Gastroesophageal sphincter (tissue), 4 donors: ENCODE measurements around the gene RENBP. TPM values are rescaled to one million over a fixed set of nuclear protein-coding genes. Genes with fewer than 3 reads are reported as not detected.
A peak's percentile ranks its signal among the peaks of the same experiment; 100 is the strongest.

ENCODE experiments used
- ATAC-seq: fragments of 150-250 bp; one replicate; pipeline ENCODE4 v1.9.1; 2016; ENCODE audit warnings: mild to moderate bottlenecking, moderate library complexity
- H3K27ac ChIP-seq, 4 donors: fragments of 200-600 bp; sonication (generic) in 3 of 4; 1 replicate in 3 of 4; 2 replicates in 1 of 4; pipeline ENCODE4 v1.5.1; 2016 to 2019
- H3K27me3 ChIP-seq: fragments of 200-600 bp; sonication (generic); one replicate; pipeline ENCODE4 v1.5.1; 2019
- H3K36me3 ChIP-seq, 2 donors: fragments of 200-600 bp; sonication (generic); one replicate each; pipeline ENCODE4 v1.5.1; 2019; ENCODE audit warnings: control low read depth in 1 of 2
- H3K4me1 ChIP-seq, 3 donors: fragments of 200-600 bp; sonication (generic); 1 replicate in 2 of 3; 2 replicates in 1 of 3; pipeline ENCODE4 v1.5.1; 2016 to 2019; ENCODE audit warnings: control low read depth in 2 of 3
- H3K4me3 ChIP-seq, 2 donors: fragments of 200-600 bp; sonication (generic); one replicate each; pipeline ENCODE4 v1.5.1; 2019; ENCODE audit warnings: mild to moderate bottlenecking in 1 of 2, moderate library complexity in 1 of 2
- H3K9me3 ChIP-seq, 3 donors: fragments of 200-600 bp; sonication (generic); one replicate each; pipeline ENCODE4 v1.5.1; 2017 to 2019; ENCODE audit warnings: control low read depth in 2 of 3
- CTCF ChIP-seq, 4 experiments: fragments of 200-600 bp in 2 of 4; fragments of 450-650 bp in 2 of 4; sonication (generic) in 1 of 4; IDR thresholded peaks; one replicate each; pipeline ENCODE4 v1.5.1; 2017 to 2019; ENCODE audit warnings: antibody characterized with exemption in 4 of 4, mild to moderate bottlenecking in 2 of 4, moderate library complexity in 2 of 4
- EP300 ChIP-seq: sonication (generic); formaldehyde crosslinking; IDR thresholded peaks from one replicate; pipeline ENCODE4 v1.6.1; 2017; ENCODE audit warnings: antibody characterized with exemption, mild to moderate bottlenecking
- POLR2A ChIP-seq, 2 donors: fragments of 450-650 bp; IDR thresholded peaks; one replicate each; pipeline ENCODE4 v1.6.1; 2017; ENCODE audit warnings: antibody characterized with exemption in 2 of 2, mild to moderate bottlenecking in 2 of 2, moderate library complexity in 1 of 2
- POLR2AphosphoS5 ChIP-seq: sonication (generic); formaldehyde crosslinking; IDR thresholded peaks from one replicate; pipeline ENCODE4 v1.6.1; 2017; ENCODE audit warnings: antibody characterized with exemption
- WGBS, 2 donors: methylation state at CpG; one replicate each; pipeline ENCODE4 v1.1.5; 2018; ENCODE audit warnings: low coverage in 1 of 2; 5-methylcytosine and 5-hydroxymethylcytosine counted together
- total RNA-seq, 4 donors: library from RNA; depleted of rRNA; stranded (reverse); fragments of >200 nt; gene quantifications; one replicate each; pipeline ENCODE4 v1.1.0, GENCODE V29; 2016

The RENBP gene
- total RNA-seq, 4 donors from 2014 or later, result 8.1 to 15.0 (median 12.5) TPM

- TF ChIP-seq EP300 (no peak), POLR2AphosphoS5 (no peak), POLR2A (IDR thresholded peaks at IDR 0.05) (no peak), CTCF (IDR thresholded peaks at IDR 0.05) (no peak)
- no peaks in the 10 kb centered on the region for H3K9me3 ChIP-seq
- no CpG with 5 or more reads among the region's 32 CpGs for WGBS, 2 donors
- H3K4me1 ChIP-seq, result peaks cover 0 to 78% (median 0%) of the 10 kb centered on the region in 3 donors
- H3K27ac ChIP-seq, result peak overlapping the region; percentile 83 to 90 (median 88)
- no peaks in the 10 kb centered on the region for H3K27me3 ChIP-seq
- H3K4me3 ChIP-seq, result peak overlapping the region in 1 of 2 donors; percentile 44
- H3K36me3 ChIP-seq, result peaks cover 0 to 76% of the 10 kb centered on the region in 2 donors
- no peak for ATAC-seq
Measured at GRCh38 chrX:153952373-153953026, 8.1 kb upstream of the RENBP start.

- ATAC-seq, result no peak
- TF ChIP-seq CTCF (IDR thresholded peaks at IDR 0.05), result no peak
- Histone ChIP-seq H3K4me3 (peak overlapping the region in 1 of 2 donors; percentile 44), H3K36me3 (peaks cover 0 to 69% of the 10 kb centered on the region in 2 donors), H3K9me3 (no peaks in the 10 kb centered on the region), H3K27me3 (no peaks in the 10 kb centered on the region), H3K4me1 (peaks cover 0 to 85% (median 0%) of the 10 kb centered on the region in 3 donors), H3K27ac (peak overlapping the region in 3 of 4 donors; percentile 83 to 89 (median 86))
- WGBS, 2 donors, result 80% methylated on average over 1 of the region's 28 CpGs; no CpG with 5 or more reads in 1 of the 2 donors
Measured at GRCh38 chrX:153951683-153952372, 7.4 kb upstream of the RENBP start.

- Histone ChIP-seq H3K9me3 (no peaks in the 10 kb centered on the region), H3K27ac (peak overlapping the region in 3 of 4 donors; percentile 86 to 89 (median 87)), H3K27me3 (no peaks in the 10 kb centered on the region), H3K4me1 (peaks cover 0 to 83% (median 0%) of the 10 kb centered on the region in 3 donors), H3K4me3 (no peak overlapping the region), H3K36me3 (peaks cover 0 to 52% of the 10 kb centered on the region in 2 donors)
- 90% methylated on average over 2 of the region's 19 CpGs; no CpG with 5 or more reads in 1 of the 2 donors for WGBS, 2 donors
- ATAC-seq, result no peak
- TF ChIP-seq POLR2AphosphoS5 (no peak), EP300 (no peak)
Measured at GRCh38 chrX:153950127-153950526, 5.7 kb upstream of the RENBP start.

- WGBS, 2 donors, result 73% methylated on average over 3 of the region's 30 CpGs; no CpG with 5 or more reads in 1 of the 2 donors
- H3K27me3 ChIP-seq, result no peaks in the 10 kb centered on the region
- H3K27ac ChIP-seq, result peak overlapping the region; percentile 39 to 89 (median 86)
- H3K9me3 ChIP-seq, result no peaks in the 10 kb centered on the region
- H3K4me1 ChIP-seq, result peaks cover 0 to 74% (median 0%) of the 10 kb centered on the region in 3 donors
- TF ChIP-seq EP300 (no peak), POLR2A (IDR thresholded peaks at IDR 0.05) (no peak), CTCF (IDR thresholded peaks at IDR 0.05) (no peak), POLR2AphosphoS5 (no peak)
- no peak for ATAC-seq
- peaks cover 0 to 43% of the 10 kb centered on the region in 2 donors for H3K36me3 ChIP-seq
- no peak overlapping the region for H3K4me3 ChIP-seq
Measured at GRCh38 chrX:153948847-153949805, 4.7 kb upstream of the RENBP start.

- H3K9me3 ChIP-seq, result no peaks in the 10 kb centered on the region
- no CpG with 5 or more reads among the region's 10 CpGs for WGBS, 2 donors
- peaks cover 0 to 37% of the 10 kb centered on the region in 2 donors for H3K36me3 ChIP-seq
- peaks cover 0 to 69% (median 0%) of the 10 kb centered on the region in 3 donors for H3K4me1 ChIP-seq
- ATAC-seq, result peak; percentile 19
- H3K4me3 ChIP-seq, result no peak overlapping the region
- peak overlapping the region; percentile 50 to 89 (median 86) for H3K27ac ChIP-seq
- no peaks in the 10 kb centered on the region for H3K27me3 ChIP-seq
- TF ChIP-seq CTCF (IDR thresholded peaks at IDR 0.05) (no peak), EP300 (no peak), POLR2AphosphoS5 (no peak), POLR2A (IDR thresholded peaks at IDR 0.05) (no peak)
Measured at GRCh38 chrX:153948002-153948466, 3.6 kb upstream of the RENBP start.
